ENCODE results near the gene GABARAP.
A peak's percentile ranks its signal among the peaks of the same experiment; 100 is the strongest.

The GABARAP gene

GRCh38 chr17:7241783-7242716 lies at the start of gene GABARAP:
Gene GABARAP, minus strand, starts transcription at chr17:7242449. Its CDS starts 119 bp downstream, at chr17:7242330.
- peak; percentile 94 for DNase-seq

- no peak for DNase-seq
Observed at GRCh38 chr17:7290685-7291084, 48.4 kb upstream of the GABARAP start.

GRCh38 chr17:7290166-7290565 lies 47.9 kb upstream of the GABARAP start:
- no peak for DNase-seq

- no peak for DNase-seq
Observed at GRCh38 chr17:7289256-7290032, 47.2 kb upstream of the GABARAP start.

DNA sequence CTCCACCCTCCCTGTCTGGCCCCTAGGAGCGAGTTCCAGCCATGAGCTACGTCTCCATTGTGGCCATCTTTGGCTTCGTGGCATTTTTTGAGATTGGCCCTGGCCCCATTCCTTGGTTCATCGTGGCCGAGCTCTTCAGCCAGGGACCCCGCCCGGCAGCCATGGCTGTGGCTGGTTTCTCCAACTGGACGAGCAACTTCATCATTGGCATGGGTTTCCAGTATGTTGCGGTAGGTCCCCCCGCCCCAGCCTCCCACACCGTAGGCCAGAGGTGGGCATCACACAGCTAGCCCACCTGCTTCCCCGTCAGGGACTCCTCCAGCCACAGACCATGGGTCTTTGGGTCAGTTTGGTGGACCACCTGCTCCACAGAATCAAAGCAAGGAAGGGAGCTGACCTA lies 43.4 kb upstream of the GABARAP start:
- no peak for DNase-seq

- DNase-seq, result no peak
Observed at GRCh38 chr17:7284911-7285310, 42.7 kb upstream of the GABARAP start.

DNA sequence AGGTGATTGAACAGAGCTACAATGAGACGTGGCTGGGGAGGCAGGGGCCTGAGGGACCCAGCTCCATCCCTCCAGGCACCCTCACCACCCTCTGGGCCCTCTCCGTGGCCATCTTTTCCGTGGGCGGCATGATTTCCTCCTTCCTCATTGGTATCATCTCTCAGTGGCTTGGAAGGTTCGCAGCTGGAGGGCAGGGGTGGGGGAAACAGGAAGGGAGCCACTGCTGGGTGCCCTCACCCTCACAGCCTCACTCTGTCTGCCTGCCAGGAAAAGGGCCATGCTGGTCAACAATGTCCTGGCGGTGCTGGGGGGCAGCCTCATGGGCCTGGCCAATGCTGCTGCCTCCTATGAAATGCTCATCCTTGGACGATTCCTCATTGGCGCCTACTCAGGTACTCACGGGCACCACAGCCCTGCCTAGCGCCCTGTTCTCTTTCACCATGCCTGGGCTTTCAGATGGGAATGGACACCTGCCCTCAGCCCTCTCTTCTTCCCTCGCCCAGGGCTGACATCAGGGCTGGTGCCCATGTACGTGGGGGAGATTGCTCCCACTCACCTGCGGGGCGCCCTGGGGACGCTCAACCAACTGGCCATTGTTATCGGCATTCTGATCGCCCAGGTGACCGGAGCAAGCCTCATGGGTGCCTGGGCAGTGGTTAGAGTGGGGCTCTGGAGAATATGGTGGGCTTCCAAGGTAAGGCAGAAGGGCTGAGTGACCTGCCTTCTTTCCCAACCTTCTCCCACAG lies 41.4 kb upstream of the GABARAP start:
- DNase-seq, result no peak

DNA sequence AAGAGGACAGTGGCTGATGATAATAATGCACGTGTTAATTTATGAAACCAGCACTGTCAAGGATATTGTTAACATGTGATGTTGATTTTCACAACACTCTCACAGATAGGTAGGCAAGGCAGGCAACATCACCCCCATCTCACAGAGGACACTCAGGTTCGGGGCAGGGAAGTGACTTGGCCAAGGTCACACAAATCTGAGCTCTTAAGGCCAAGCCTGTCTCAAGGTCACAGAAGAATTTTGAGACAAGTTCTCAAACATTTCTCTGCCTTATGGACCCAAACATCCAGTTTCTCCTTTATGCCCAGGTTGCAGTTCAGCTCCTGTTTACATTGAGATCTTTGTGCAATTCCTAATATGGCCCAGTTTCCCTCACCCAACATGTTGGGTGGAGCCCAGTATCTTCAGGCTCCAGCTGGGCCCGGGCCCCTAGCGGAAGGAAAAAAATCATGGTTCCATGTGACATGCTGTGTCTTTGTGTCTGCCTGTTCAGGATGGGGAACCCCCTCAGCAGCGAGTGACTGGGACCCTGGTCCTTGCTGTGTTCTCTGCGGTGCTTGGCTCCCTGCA lies 40.6 kb upstream of the GABARAP start:
- DNase-seq, result no peak

- no peak for DNase-seq
Observed at GRCh38 chr17:7281953-7282751, 39.9 kb upstream of the GABARAP start.

DNA sequence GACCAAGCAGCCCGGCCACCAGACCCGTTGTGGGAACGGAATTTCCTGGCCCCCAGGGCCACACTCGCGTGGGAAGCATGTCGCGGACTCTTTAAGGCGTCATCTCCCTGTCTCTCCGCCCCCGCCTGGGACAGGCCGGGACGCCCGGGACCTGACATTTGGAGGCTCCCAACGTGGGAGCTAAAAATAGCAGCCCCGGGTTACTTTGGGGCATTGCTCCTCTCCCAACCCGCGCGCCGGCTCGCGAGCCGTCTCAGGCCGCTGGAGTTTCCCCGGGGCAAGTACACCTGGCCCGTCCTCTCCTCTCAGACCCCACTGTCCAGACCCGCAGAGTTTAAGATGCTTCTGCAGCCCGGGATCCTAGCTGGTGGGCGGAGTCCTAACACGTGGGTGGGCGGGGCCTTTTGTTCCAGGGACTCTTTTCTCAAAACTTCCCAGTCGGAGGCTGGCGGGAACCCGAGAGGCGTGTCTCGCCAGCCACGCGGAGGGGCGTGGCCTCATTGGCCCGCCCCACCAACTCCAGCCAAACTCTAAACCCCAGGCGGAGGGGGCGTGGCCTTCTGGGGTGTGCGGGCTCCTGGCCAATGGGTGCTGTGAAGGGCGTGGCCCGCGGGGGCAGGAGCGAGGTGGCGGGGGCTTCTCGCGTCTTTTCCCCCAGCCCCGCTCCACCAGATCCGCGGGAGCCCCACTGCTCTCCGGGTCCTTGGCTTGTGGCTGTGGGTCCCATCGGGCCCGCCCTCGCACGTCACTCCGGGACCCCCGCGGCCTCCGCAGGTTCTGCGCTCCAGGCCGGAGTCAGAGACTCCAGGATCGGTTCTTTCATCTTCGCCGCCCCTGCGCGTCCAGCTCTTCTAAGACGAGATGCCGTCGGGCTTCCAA lies 39.1 kb upstream of the GABARAP start, which contains the start of gene SLC2A4:
TSS of gene SLC2A4 (plus strand) at position 645 of the 879 bp plus-strand sequence. CDS start at position 862, 217 bp downstream.
- DNase-seq, result peak; percentile 91

- DNase-seq, result peak; percentile 88
Observed at GRCh38 chr17:7280519-7281073, 38.3 kb upstream of the GABARAP start.

- DNase-seq, result no peak
Observed at GRCh38 chr17:7279448-7279847, 37.2 kb upstream of the GABARAP start.

- DNase-seq, result no peak
Observed at GRCh38 chr17:7266784-7267183, 24.5 kb upstream of the GABARAP start.

DNA sequence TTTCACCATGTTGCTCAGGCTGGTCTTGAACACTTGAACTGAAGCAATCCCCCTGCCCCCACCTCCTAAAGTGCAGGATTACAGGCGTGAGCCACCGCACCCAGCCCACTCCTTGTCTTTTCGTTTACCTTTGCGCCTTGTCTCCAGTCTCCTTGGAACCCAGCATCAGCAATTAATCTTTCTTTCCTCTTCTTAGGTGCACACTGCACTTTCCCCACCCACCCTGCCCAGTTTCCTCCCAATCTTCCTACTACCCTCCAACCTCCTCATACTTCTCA lies 21.5 kb upstream of the GABARAP start:
- DNase-seq, result no peak

DNA sequence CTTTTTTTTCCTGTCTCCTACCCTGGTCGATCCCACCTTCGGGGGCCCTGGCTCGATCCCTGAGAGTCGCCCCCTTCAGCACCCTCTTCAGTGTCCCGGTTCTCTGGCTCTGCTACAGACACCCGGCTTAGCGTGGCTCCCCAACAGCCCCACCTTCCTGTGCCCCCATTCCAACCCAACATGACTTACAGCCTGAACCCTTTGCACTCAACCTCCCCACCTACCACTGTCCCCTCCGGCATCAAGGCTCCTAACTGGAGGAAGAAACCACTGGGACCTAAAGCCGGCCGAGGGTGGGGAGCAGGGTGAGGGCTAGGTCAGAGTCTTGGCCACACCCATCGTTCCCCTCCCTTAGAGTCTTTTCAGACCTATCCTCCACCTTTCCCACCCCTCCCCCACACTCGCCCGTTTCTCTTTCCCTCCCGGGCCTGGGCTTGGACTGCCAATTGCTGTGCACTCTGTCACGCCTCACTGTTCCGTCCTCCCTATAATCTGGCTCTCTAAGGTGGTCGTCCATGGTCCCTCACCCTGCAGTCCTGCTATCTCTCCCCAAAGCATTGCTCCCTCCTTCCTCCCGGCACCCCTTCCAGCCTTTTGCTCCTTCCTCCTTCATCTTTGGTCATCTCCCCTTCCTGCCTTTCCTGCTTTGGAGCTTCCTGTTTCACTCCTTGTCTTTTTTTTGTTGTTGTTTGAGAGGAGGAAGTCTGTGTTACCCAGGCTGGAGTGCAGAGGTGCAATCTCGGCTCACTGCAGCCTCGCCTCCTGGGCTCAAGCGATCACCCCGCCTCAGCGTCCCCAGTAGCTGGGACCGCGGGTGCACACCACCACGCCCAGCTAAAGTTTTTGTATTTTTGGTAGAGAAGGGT lies 20.9 kb upstream of the GABARAP start:
- no peak for DNase-seq

DNA sequence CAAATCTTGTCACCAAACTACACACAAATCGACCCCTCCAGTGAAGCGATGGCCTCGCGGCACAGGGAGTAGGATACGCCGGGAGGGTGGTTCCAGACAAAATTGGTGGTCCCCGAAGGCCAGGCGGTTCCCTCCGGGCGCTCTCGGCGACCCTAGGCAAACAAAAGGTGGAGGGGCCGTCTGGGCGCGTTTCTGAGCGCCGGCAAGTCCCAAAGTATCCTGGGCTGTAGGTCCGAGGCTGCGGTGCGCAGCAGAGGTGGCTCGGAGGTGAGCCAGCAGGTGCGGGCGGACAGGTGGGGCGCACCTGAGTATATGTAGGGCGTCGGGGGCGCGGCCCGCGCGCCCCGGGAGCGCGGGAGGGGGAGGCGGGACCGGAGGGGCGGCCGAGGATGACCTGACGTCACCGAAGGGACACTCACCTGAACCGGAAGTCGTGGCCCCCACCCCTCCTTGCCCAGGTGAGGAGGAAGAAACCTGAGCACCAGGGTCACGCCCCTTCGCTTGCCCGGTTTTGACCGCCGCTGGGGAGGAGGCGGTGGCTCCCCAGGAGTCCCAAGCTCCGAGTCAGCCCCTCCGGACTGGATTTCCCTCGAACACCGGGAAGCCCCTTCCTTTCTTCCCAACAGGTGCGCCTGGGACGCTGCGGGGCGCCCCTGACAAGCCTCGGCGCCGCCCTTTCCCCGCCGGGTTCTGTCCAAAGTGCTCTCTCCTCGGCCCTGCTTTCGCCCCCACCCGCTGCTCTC lies 20.1 kb upstream of the GABARAP start, which contains the start of gene CLDN7:
TSS of gene CLDN7 (minus strand) at position 287 of the 743 bp plus-strand sequence. CDS start 435 bp downstream, outside the sequence.
- no peak for DNase-seq

DNA sequence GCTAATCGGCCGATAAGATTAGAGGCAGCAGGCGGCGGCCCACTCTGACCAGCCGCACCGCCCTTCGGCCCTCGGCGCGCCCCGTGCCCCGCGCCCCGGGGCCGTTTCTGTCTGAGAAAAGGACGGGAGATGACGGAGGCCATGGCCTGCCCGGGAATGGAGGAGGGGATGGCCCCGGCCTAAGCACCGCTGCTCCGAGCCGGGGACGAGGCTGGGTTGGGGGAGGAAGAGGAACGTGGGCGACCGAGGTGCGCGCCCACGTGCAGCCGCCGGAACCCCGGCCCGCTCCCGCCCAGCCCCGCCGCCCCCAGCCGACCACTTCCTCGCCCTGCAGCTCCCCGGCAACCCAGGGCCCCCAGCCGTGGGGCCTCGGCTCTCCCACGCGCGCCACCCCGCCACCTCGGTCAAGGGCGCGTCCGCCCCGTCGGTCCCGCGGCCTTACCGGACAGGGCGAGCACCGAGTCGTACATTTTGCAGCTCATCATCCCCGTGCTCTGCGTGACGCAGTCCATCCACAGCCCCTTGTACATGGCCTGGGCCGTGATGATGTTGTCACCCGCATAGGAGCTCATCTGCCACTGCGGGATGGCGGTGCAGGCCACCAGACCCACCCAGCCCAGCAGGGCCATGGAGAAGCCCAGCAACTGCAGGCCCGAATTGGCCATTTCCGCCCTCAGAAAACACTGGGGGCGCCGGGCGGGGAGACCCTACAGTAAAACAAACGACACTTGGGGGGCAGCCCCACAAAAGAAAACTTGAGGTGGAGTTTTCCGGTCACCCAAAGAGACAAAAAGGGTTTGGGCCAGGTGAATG lies 19.3 kb upstream of the GABARAP start:
- no peak for DNase-seq

Measured in stimulated activated CD4-positive, alpha-beta T cell treated with anti-CD3 and anti-CD28 coated beads, Interleukin-4, amount 100 ng/mL, for 24 hours (primary cell).